ENCODE results near the gene PLXND1.

Gene PLXND1

GRCh38 chr3:129622226-129622874 is 15.9 kb upstream of the PLXND1 start:
- Mint-ChIP-seq H3K27me3 (peaks cover 55% of the 10 kb centered on the region), H3K4me1 (peaks cover 22% of the 10 kb centered on the region), H3K9me3 (no peaks in the 10 kb centered on the region), H3K4me3 (no peak overlapping the region), H3K36me3 (no peaks in the 10 kb centered on the region), H3K27ac (no peak overlapping the region)
- CTCF ChIA-PET: no interaction called here
- no peak for DNase-seq

GRCh38 chr3:129621626-129622225 is 15.2 kb upstream of the PLXND1 start:
- no peak for DNase-seq
- H3K36me3 Mint-ChIP-seq: no peaks in the 10 kb centered on the region
- H3K4me1 Mint-ChIP-seq: peaks cover 18% of the 10 kb centered on the region
- no peak overlapping the region for H3K27ac Mint-ChIP-seq
- H3K4me3 Mint-ChIP-seq: no peak overlapping the region
- H3K9me3 Mint-ChIP-seq: no peaks in the 10 kb centered on the region
- CTCF ChIA-PET: no interaction called here
- peaks cover 50% of the 10 kb centered on the region for H3K27me3 Mint-ChIP-seq

GRCh38 chr3:129620828-129621559 is 14.5 kb upstream of the PLXND1 start:
- Mint-ChIP-seq H3K9me3 (no peaks in the 10 kb centered on the region), H3K36me3 (no peaks in the 10 kb centered on the region), H3K27ac (no peak overlapping the region), H3K4me3 (no peak overlapping the region), H3K4me1 (peaks cover 13% of the 10 kb centered on the region), H3K27me3 (peaks cover 46% of the 10 kb centered on the region)
- CTCF ChIA-PET: no interaction called here
- DNase-seq: no peak

GRCh38 chr3:129619726-129620162 is 13.3 kb upstream of the PLXND1 start:
- peaks cover 40% of the 10 kb centered on the region for H3K27me3 Mint-ChIP-seq

GRCh38 chr3:129618901-129619671 is 12.6 kb upstream of the PLXND1 start:
- no peak for DNase-seq
- Mint-ChIP-seq H3K9me3 (no peaks in the 10 kb centered on the region), H3K4me3 (no peak overlapping the region), H3K4me1 (peaks cover 8% of the 10 kb centered on the region), H3K27ac (no peak overlapping the region), H3K36me3 (no peaks in the 10 kb centered on the region), H3K27me3 (peaks cover 37% of the 10 kb centered on the region)
- CTCF ChIA-PET: interaction anchor here (0.9 to 1.0 kb wide), 2 partner anchors 205 to 236 kb away, joined by 3 read pairs; no protein-coding TSS in a partner anchor

More at GRCh38 chr3:129619726-129620162, 13.3 kb upstream of the PLXND1 start:
- peaks cover 8% of the 10 kb centered on the region for H3K4me1 Mint-ChIP-seq
- no peaks in the 10 kb centered on the region for H3K36me3 Mint-ChIP-seq
- no peak for DNase-seq
- no peak overlapping the region for H3K27ac Mint-ChIP-seq
- no peak overlapping the region for H3K4me3 Mint-ChIP-seq
- no peaks in the 10 kb centered on the region for H3K9me3 Mint-ChIP-seq
- CTCF ChIA-PET: interaction anchor here (1.0 kb wide), 1 partner anchor 236 kb away, joined by 3 read pairs; no protein-coding TSS in a partner anchor

GRCh38 chr3:129618186-129618820 is 11.8 kb upstream of the PLXND1 start:
- Mint-ChIP-seq H3K36me3 (no peaks in the 10 kb centered on the region), H3K27me3 (peaks cover 34% of the 10 kb centered on the region), H3K27ac (no peak overlapping the region), H3K4me1 (peaks cover 8% of the 10 kb centered on the region), H3K4me3 (no peak overlapping the region), H3K9me3 (no peaks in the 10 kb centered on the region)
- CTCF ChIA-PET: interaction anchor here (0.9 kb wide), 1 partner anchor 206 kb away, joined by 3 read pairs; no protein-coding TSS in a partner anchor
- DNase-seq: no peak

GRCh38 chr3:129617381-129618185 is 11.1 kb upstream of the PLXND1 start:
- CTCF ChIA-PET: interaction anchor here (0.9 kb wide), 1 partner anchor 207 kb away, joined by 3 read pairs; no protein-coding TSS in a partner anchor
- peaks cover 8% of the 10 kb centered on the region for H3K4me1 Mint-ChIP-seq
- no peak overlapping the region for H3K4me3 Mint-ChIP-seq
- H3K27me3 Mint-ChIP-seq: peaks cover 37% of the 10 kb centered on the region
- no peak overlapping the region for H3K27ac Mint-ChIP-seq
- H3K9me3 Mint-ChIP-seq: no peaks in the 10 kb centered on the region
- H3K36me3 Mint-ChIP-seq: no peaks in the 10 kb centered on the region
- no peak for DNase-seq

GRCh38 chr3:129616713-129617112 is 10.2 kb upstream of the PLXND1 start:
- Mint-ChIP-seq H3K27ac (no peak overlapping the region), H3K27me3 (peaks cover 38% of the 10 kb centered on the region), H3K36me3 (no peaks in the 10 kb centered on the region), H3K9me3 (no peaks in the 10 kb centered on the region), H3K4me1 (peaks cover 8% of the 10 kb centered on the region), H3K4me3 (no peak overlapping the region)
- no peak for DNase-seq
- CTCF ChIA-PET: no interaction called here

GRCh38 chr3:129616291-129616690 is 9.8 kb upstream of the PLXND1 start:
- Mint-ChIP-seq H3K27me3 (peaks cover 39% of the 10 kb centered on the region), H3K4me3 (no peak overlapping the region), H3K4me1 (peaks cover 8% of the 10 kb centered on the region), H3K9me3 (no peaks in the 10 kb centered on the region), H3K36me3 (no peaks in the 10 kb centered on the region), H3K27ac (no peak overlapping the region)
- no peak for DNase-seq
- CTCF ChIA-PET: no interaction called here

- H3K27me3 Mint-ChIP-seq: peaks cover 42% of the 10 kb centered on the region
- no peak for DNase-seq
- H3K4me1 Mint-ChIP-seq: peaks cover 8% of the 10 kb centered on the region
- no peaks in the 10 kb centered on the region for H3K9me3 Mint-ChIP-seq
- no peak overlapping the region for H3K27ac Mint-ChIP-seq
- no peak overlapping the region for H3K4me3 Mint-ChIP-seq
- CTCF ChIA-PET: no interaction called here
- no peaks in the 10 kb centered on the region for H3K36me3 Mint-ChIP-seq
Observed at GRCh38 chr3:129615751-129616281, 9.3 kb upstream of the PLXND1 start.

GRCh38 chr3:129614927-129615363 is 8.5 kb upstream of the PLXND1 start:
- peaks cover 40% of the 10 kb centered on the region for H3K27me3 Mint-ChIP-seq
- CTCF ChIA-PET: no interaction called here
- H3K4me1 Mint-ChIP-seq: peaks cover 8% of the 10 kb centered on the region
- H3K36me3 Mint-ChIP-seq: no peaks in the 10 kb centered on the region
- no peaks in the 10 kb centered on the region for H3K9me3 Mint-ChIP-seq
- H3K4me3 Mint-ChIP-seq: no peak overlapping the region
- DNase-seq: no peak
- H3K27ac Mint-ChIP-seq: no peak overlapping the region

- H3K27me3 Mint-ChIP-seq: peaks cover 44% of the 10 kb centered on the region
- CTCF ChIA-PET: interaction anchor here (0.8 kb wide), 1 partner anchor 16 kb away, joined by 3 read pairs; no protein-coding TSS in a partner anchor
- no peak for DNase-seq
Observed at GRCh38 chr3:129614435-129614834, 8.0 kb upstream of the PLXND1 start.

GRCh38 chr3:129613367-129613740 is 6.9 kb upstream of the PLXND1 start:
- Mint-ChIP-seq H3K4me1 (peaks cover 8% of the 10 kb centered on the region), H3K36me3 (no peaks in the 10 kb centered on the region), H3K27ac (no peak overlapping the region), H3K27me3 (peaks cover 51% of the 10 kb centered on the region), H3K9me3 (no peaks in the 10 kb centered on the region), H3K4me3 (no peak overlapping the region)
- DNase-seq: no peak
- CTCF ChIA-PET: no interaction called here

More at GRCh38 chr3:129614435-129614834, 8.0 kb upstream of the PLXND1 start:
- Mint-ChIP-seq H3K9me3 (no peaks in the 10 kb centered on the region), H3K4me1 (peaks cover 8% of the 10 kb centered on the region), H3K4me3 (no peak overlapping the region), H3K36me3 (no peaks in the 10 kb centered on the region), H3K27ac (no peak overlapping the region)
